Activated T-cell treated with anti-CD3 and anti-CD28 coated beads, Interleukin-2, amount 50 U/mL, for 1 hour (primary cell): ENCODE measurements around the gene IQCK.

Experiments used
- DNase-seq: peaks from one replicate; pipeline ENCODE4 v3.0.0-alpha.2; 2020

The IQCK gene

GRCh38 chr16:19890901-19891300 is 172.8 kb downstream of the IQCK start:
- DNase-seq, result no peak

- DNase-seq, result no peak
These were observed 174.8 kb downstream of the IQCK start for GRCh38 chr16:19892902-19893301.

- DNase-seq, result no peak
These were observed 176.5 kb downstream of the IQCK start for GRCh38 chr16:19894586-19894985.

- DNase-seq, result no peak
These were observed 178.9 kb downstream of the IQCK start for GRCh38 chr16:19896951-19897350.

GRCh38 chr16:19898166-19898565 is 180.1 kb downstream of the IQCK start:
- DNase-seq, result no peak

- no peak for DNase-seq
These were observed 181.0 kb downstream of the IQCK start for GRCh38 chr16:19898924-19899604.

GRCh38 chr16:19899605-19899955 is 181.5 kb downstream of the IQCK start:
- no peak for DNase-seq

- no peak for DNase-seq
These were observed 183.1 kb downstream of the IQCK start for GRCh38 chr16:19901164-19901563.

GRCh38 chr16:19907161-19907992 is 189.3 kb downstream of the IQCK start:
- peak; percentile 75 for DNase-seq
